HG02588 (cell line): ENCODE data around the gene SLC43A1.

Source experiments
- ATAC-seq: cut with Tn5 transposase; IDR thresholded peaks from one replicate; pipeline ENCODE4 v1.9.1; 2021; ENCODE audit warnings: mild to moderate bottlenecking, moderate library complexity; ENCODE audit not compliant: unreplicated experiment

The SLC43A1 gene

GRCh38 chr11:57436031-57436430 is 79.5 kb downstream of the SLC43A1 start:
- no peak for ATAC-seq

- no peak for ATAC-seq
Observed at GRCh38 chr11:57434640-57435546, 80.6 kb downstream of the SLC43A1 start.
